Adipocyte (in vitro differentiated cells): ENCODE results near the gene FADD.
A peak's percentile ranks its signal among the peaks of the same experiment; 100 is the strongest.

Experiments used
- DNase-seq: peaks from one replicate; pipeline ENCODE4 v3.0.0-alpha.2; 2015; ENCODE audit warnings: low read depth
- H3K27me3 ChIP-seq: replicated peaks from 2 replicates; pipeline ENCODE4 v1.7.0; 2013; ENCODE audit warnings: mild to moderate bottlenecking, low read length, moderate library complexity; ENCODE audit not compliant: control insufficient read depth, insufficient read depth
- H3K36me3 ChIP-seq: 2 replicates; pipeline ENCODE4 v1.7.0; 2013; ENCODE audit warnings: low read length, mild to moderate bottlenecking, moderate library complexity; ENCODE audit not compliant: control insufficient read depth, insufficient read depth, severe bottlenecking
- H3K4me1 ChIP-seq: 2 replicates; pipeline ENCODE4 v1.7.0; 2013; ENCODE audit warnings: mild to moderate bottlenecking, low read length, moderate library complexity; ENCODE audit not compliant: control insufficient read depth, insufficient read depth
- H3K4me3 ChIP-seq: 2 replicates; pipeline ENCODE4 v1.7.0; 2013; ENCODE audit warnings: mild to moderate bottlenecking, low read length, moderate library complexity
- H3K9ac ChIP-seq: 2 replicates; pipeline ENCODE4 v1.7.0; 2013; ENCODE audit warnings: mild to moderate bottlenecking, low read length, moderate library complexity
- H3K9me3 ChIP-seq: 2 replicates; pipeline ENCODE4 v1.7.0; 2013; ENCODE audit warnings: mild to moderate bottlenecking, low read length, moderate library complexity; ENCODE audit not compliant: control insufficient read depth

Gene FADD

GRCh38 chr11:70183483-70184176 is 19.5 kb upstream of the FADD start:
- Histone ChIP-seq H3K9ac (no peak overlapping the region), H3K36me3 (no peaks in the 10 kb centered on the region), H3K4me1 (no peaks in the 10 kb centered on the region), H3K9me3 (no peaks in the 10 kb centered on the region), H3K4me3 (no peak overlapping the region), H3K27me3 (peaks cover 68% of the 10 kb centered on the region)
- DNase-seq: no peak

- Histone ChIP-seq H3K4me1 (no peaks in the 10 kb centered on the region), H3K9ac (no peak overlapping the region), H3K4me3 (no peak overlapping the region), H3K36me3 (no peaks in the 10 kb centered on the region), H3K9me3 (no peaks in the 10 kb centered on the region), H3K27me3 (peaks cover 61% of the 10 kb centered on the region)
- DNase-seq: no peak
Measured at GRCh38 chr11:70184396-70184795, 18.7 kb upstream of the FADD start.

- Histone ChIP-seq H3K9me3 (no peaks in the 10 kb centered on the region), H3K9ac (no peak overlapping the region), H3K36me3 (no peaks in the 10 kb centered on the region), H3K4me1 (no peaks in the 10 kb centered on the region), H3K27me3 (peaks cover 55% of the 10 kb centered on the region), H3K4me3 (no peak overlapping the region)
- no peak for DNase-seq
Measured at GRCh38 chr11:70185348-70186055, 17.6 kb upstream of the FADD start.

GRCh38 chr11:70186420-70186819 is 16.7 kb upstream of the FADD start:
- Histone ChIP-seq H3K4me1 (no peaks in the 10 kb centered on the region), H3K36me3 (no peaks in the 10 kb centered on the region), H3K9me3 (no peaks in the 10 kb centered on the region), H3K27me3 (peaks cover 51% of the 10 kb centered on the region), H3K9ac (no peak overlapping the region), H3K4me3 (no peak overlapping the region)
- DNase-seq: no peak

- no peaks in the 10 kb centered on the region for H3K9me3 ChIP-seq
- no peaks in the 10 kb centered on the region for H3K36me3 ChIP-seq
- no peak overlapping the region for H3K4me3 ChIP-seq
- H3K27me3 ChIP-seq: peaks cover 48% of the 10 kb centered on the region
- no peak for DNase-seq
- H3K4me1 ChIP-seq: no peaks in the 10 kb centered on the region
- H3K9ac ChIP-seq: no peak overlapping the region
Measured at GRCh38 chr11:70186936-70187335, 16.2 kb upstream of the FADD start.

- DNase-seq: no peak
- no peaks in the 10 kb centered on the region for H3K9me3 ChIP-seq
- no peaks in the 10 kb centered on the region for H3K4me1 ChIP-seq
- H3K9ac ChIP-seq: no peak overlapping the region
- no peaks in the 10 kb centered on the region for H3K36me3 ChIP-seq
- peaks cover 42% of the 10 kb centered on the region for H3K27me3 ChIP-seq
- no peak overlapping the region for H3K4me3 ChIP-seq
Measured at GRCh38 chr11:70187771-70188170, 15.3 kb upstream of the FADD start.

- Histone ChIP-seq H3K36me3 (no peaks in the 10 kb centered on the region), H3K9me3 (no peaks in the 10 kb centered on the region), H3K4me1 (no peaks in the 10 kb centered on the region), H3K27me3 (peaks cover 31% of the 10 kb centered on the region), H3K9ac (no peak overlapping the region), H3K4me3 (no peak overlapping the region)
- DNase-seq: no peak
Measured at GRCh38 chr11:70189622-70190021, 13.5 kb upstream of the FADD start.

- no peaks in the 10 kb centered on the region for H3K9me3 ChIP-seq
- peaks cover 21% of the 10 kb centered on the region for H3K27me3 ChIP-seq
- no peak overlapping the region for H3K9ac ChIP-seq
- H3K4me3 ChIP-seq: no peak overlapping the region
- H3K4me1 ChIP-seq: no peaks in the 10 kb centered on the region
- DNase-seq: peak; percentile 87
- H3K36me3 ChIP-seq: no peaks in the 10 kb centered on the region
Measured at GRCh38 chr11:70191495-70192140, 11.5 kb upstream of the FADD start.

GRCh38 chr11:70192666-70193410 is 10.3 kb upstream of the FADD start:
- no peak for DNase-seq
- H3K9me3 ChIP-seq: no peaks in the 10 kb centered on the region
- H3K27me3 ChIP-seq: peaks cover 16% of the 10 kb centered on the region
- no peak overlapping the region for H3K9ac ChIP-seq
- no peak overlapping the region for H3K4me3 ChIP-seq
- no peaks in the 10 kb centered on the region for H3K4me1 ChIP-seq
- no peaks in the 10 kb centered on the region for H3K36me3 ChIP-seq

GRCh38 chr11:70193411-70194292 is 9.4 kb upstream of the FADD start:
- Histone ChIP-seq H3K27me3 (peaks cover 10% of the 10 kb centered on the region), H3K9me3 (no peaks in the 10 kb centered on the region), H3K9ac (no peak overlapping the region), H3K4me3 (no peak overlapping the region), H3K4me1 (no peaks in the 10 kb centered on the region), H3K36me3 (no peaks in the 10 kb centered on the region)
- no peak for DNase-seq
